ENCODE results near the gene CNTNAP4.

CNTNAP4 gene

DNA sequence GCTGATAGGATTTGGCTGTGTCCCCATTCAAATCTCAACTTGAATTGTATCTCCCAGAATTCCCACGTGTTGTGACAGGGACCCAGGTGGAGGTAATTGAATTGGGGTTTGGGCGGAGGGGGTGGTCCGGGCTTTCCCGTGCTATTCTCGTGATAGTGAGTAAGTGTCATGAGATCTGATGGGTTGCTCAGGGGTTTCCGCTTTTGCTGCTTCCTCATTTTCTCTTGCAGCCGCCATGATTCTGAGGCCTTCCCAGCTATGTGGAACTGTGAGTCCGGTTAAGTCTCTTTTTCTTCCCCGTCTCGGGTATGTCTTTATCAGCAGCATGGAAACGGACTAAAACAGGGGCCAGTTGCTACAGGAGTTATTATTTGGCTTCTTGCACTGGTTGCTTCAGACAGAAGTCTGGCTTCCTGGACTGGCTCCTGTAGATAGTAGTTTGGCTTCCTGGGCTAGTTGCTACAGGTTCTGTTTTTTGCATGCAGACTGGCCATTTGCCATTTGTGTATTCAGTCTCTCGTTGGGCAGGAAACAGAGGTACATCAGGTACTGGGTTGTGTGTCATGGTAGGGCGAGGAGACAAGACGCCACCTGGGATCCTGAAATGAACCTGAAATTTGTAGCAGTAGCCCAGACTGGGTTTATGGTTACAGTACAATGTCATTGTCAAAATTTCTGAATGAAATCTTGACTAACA is 32.6 kb downstream of the CNTNAP4 start:
- DNase-seq: no peak

DNA sequence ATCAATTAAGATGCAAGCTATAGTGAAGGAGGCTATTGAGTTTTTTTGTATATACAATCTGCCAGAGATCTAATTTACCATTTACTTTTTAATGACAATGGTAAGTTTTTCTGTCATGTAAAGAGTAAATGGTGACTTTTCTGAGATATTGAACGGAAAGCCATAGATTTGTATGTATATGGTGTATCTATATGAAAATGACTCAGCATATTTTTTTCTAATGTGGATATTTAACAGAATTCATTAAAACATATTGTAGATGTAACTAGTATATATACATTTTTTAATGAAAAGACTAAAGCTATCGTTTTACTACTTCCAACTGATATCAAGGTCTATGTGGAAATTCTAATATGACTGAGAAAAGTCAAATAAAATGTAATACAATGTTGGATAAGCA is 34.1 kb downstream of the CNTNAP4 start:
- DNase-seq: no peak

DNA sequence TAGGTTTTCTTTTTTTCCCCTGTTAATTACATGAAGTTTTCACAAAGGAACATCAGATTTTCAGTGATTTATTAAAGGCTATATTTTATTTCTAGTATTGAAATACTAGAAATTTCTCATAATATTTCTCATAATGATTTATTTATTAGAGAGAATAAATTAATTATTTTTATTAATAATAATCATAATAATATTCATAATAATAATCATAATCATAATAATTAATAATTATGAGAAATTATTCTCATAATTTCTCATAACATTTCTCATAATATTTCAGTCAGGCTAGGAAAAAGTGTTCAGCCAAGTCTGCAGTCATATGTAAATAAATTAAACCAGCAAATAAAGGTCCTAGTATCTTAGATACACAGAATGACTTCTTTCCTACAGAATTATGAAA is 41.4 kb downstream of the CNTNAP4 start:
- no peak for DNase-seq

DNA sequence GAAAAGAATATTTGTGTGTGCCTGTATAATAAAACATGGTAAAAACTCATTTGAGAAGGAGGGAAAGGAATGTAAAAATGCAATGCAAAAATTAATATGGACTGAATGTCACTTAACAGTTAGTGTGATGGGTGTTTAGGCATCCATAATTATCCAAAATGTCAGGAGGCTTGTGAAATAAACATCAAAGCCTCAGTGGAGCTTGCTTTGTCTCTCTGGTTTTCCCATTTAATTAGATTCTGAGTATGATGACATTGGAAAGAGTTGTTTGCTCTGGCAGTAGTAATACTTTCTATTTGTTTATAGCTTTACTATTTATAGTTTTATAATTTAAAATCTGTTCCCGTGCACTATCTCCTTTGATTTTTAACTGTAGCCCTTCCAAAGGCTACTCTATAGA is 51.9 kb downstream of the CNTNAP4 start:
- no peak for DNase-seq

DNA sequence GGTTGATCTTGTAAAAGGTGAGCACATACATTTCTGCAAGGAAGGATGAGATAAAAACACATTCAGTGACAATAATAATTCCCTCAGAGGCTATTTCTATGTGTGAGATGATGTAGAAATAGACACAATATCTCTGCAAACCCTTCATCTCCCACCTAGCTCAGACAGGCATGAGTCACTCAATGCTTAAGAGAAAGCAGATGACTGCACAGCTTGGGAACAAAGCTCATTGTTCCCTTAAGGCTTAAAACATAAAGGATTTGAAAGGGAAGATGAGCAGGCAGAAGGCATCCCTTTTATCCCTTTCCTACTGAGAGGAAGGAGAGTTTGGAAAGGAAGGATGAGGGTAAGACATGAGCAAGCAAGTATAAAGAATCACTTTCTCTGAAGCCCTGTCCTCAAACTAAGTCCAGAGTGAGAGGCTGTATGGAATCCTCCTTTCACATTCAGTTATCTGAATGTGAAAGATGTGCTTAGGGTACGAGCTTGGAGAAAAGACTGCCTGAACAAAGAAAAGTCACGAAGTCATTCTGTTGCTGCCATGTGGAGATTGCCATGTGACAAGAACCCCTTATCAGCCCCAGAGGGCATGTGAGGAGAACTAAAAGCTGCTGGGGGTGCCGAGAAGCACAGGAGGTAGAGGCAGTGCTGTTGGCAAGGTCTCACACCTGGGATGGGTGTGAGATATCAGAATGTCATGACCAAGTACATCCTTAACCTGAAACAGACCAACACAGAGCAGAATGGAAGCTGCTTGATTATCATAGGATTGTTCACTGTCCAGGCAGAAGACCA is 58.2 kb downstream of the CNTNAP4 start:
- no peak for DNase-seq

DNA sequence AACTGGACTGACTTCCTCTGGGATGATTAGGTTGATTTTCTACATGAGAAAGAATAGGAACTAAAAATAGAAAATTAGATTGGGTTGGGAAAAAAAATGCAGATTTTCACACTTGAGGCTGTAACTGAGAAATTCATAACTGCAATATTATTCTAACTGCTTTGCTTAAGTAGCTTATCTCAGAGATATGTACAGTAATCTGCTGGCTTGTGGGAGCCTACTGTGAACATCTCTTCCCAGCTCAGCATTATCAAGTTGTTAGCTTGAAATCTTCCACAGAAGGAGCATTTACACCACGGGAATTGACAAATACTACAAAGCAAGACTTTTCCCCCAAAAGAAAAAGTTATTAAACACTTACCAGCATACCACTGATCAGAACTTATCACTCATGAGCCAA is 58.9 kb downstream of the CNTNAP4 start:
- DNase-seq: no peak

DNA sequence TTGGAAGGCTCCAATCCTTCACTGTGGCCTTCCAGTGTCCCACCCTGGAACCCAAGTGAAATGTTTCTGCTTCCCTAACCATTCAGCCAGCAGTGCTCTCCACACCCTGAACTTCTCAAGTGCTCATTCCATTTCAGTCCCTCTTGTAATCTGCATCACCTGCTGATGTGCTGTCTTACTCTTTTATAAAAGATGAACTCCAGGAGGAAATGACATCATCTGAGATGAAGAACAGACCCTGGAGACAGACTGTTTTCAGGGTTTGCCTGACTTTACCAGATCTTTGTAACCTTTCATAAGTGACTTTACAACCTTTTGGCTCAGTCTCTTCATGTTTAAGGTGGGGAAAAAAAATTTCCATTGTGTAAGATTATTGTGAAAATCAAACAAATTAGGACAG is 61.3 kb downstream of the CNTNAP4 start:
- DNase-seq: no peak

DNA sequence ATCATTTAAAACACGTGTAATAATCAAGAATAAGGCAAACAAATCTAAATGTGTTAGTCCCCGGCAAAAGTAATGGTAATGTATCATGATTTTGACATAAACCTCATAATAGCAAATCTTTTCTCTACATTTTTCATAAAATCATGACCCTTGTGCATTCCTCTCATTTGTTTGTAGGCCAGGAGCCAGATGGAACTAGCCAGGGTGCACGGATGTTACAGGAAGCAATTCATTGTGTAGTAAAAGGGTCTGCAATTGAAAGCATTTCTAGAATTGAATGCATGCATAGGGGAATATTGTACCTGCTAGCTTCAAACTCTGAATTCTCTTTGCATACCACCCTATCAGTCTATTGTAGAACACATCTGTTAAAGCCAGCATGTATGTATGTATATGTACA is 66.6 kb downstream of the CNTNAP4 start:
- no peak for DNase-seq

DNA sequence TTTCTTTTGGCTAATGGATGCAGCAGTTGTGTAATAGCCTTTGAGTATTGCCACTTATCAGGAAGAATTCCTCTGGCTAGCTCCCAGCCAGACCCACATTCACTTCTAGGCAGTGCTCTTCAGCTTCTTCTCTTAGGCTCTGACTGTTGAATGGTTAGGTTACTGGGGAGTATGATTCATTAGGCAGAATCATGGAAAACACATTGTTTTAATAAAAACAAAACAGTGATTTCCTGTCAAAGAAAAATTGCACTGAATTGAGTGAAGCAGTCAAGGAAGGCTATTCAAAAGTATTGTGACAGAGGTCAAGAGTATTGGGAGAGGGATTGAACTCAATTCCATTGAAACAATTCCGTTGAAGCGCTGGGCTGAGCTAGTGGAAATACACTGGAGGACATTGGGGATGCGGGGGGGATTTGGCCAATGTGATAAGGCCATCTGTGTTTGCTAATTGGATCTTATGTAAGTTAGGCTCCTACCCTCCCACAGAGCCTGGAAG is 68.0 kb downstream of the CNTNAP4 start:
- DNase-seq: no peak

DNA sequence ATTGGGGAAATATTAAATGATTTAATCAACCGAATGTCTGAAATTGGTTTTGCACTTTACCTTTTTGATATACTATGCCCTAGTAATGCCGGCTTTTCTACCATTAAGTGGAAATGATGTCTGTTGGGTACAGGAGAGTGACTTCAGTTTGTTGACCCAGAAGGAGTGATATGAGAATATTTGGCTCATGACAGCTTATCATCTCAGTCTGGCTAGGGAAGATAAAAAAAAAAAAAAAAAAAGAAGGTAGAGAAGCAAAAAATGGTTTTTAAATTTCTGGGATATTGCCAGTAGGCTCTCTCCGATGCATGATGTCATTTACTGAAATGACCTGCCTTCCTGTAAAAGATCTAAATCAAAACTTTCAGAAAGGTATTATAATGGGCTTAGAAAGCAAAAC is 69.0 kb downstream of the CNTNAP4 start:
- DNase-seq: no peak

DNA sequence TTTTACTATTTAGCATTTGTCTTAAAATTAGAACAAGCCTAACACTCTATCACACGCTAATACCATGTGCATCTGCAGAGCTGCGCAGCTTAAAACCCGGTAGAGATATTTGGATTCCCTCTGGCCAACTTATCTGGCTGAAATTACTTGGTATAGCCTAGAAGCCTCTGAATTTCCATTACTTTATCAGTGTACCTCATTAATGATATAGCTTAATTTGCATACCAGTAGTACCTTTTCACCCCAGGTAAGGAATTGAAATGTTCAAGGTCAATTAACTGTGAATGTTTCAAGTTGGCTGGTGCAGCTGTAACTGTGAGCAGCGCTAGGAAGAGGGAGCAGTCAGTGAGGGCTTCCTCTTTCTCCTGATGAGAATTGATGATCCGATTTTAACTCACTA is 74.2 kb downstream of the CNTNAP4 start:
- DNase-seq: no peak

DNA sequence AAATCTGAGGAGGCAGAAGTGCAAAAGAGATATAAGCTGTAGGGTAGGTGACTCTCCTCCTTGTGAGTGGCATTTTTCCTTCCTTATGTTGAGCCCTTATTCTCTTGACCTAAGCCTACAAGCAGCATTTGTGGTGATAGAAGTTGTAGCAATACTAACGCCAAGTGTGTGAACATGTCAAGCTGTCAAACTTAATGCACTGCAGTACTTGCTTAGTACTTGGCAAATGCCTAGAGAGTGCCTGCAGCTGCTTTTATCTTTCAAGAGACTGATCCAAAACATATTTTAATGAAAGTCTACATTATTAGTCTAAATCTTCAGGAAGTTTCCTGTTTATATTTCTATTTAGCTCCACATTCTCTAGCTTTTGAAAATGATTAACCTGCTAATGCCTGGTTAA is 83.2 kb downstream of the CNTNAP4 start:
- DNase-seq: no peak

DNA sequence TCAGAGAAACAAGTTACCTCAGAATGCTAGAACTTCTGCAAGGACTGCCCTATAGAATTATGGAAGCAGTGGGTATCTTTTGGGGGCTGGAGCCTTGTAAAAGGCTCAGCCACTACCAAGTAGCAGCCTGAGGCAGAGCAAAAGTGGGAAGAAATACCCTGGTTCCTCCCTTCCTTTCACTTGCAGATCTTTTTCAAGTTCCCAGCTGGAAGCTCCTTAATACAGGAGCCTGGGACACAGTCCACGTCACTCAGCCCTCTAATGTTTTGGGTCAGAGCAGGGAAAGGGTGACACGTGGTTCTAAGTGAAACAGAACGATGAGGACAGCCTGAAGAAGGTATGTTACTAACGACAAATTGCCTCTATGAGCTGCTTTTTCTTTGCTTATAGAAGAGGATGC is 93.1 kb downstream of the CNTNAP4 start:
- DNase-seq: no peak

DNA sequence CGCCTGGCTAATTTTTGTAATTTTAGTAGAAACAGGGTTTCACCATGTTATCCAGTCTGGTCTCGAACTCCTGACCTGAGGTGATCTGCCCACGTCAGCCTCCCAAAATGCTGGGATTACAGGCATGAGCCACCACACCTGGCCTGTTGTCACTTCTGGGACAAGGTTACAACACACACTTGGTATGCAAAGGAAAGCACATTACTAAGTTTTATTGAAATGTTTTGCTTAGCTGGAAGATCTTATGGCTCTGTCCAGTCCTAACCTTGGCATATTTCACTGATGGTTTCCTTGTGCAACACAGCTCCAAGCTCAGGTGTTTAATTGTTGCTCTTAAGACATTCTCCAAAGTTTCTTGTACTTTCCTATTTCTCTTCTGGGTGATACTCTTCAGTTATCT is 94.2 kb downstream of the CNTNAP4 start:
- DNase-seq: no peak

DNA sequence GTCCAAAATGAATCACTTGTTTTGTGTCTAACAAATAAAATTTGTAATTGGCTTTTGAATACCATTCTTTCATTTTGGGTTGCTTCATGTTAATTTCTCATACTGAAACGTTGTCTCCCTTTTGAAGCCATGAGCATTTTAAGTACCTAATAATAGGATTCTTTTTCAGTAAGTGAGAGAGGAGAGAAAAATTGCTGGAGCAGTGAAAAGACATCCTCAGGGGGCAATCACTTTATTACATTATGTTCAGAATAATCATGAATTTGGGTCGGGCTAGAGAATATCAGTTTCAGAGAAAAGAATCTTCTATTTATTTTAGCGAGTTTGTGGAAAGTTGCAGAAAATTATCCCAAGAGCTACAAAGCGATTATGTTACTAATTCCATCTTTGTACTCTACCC is 96.8 kb downstream of the CNTNAP4 start:
- no peak for DNase-seq

DNA sequence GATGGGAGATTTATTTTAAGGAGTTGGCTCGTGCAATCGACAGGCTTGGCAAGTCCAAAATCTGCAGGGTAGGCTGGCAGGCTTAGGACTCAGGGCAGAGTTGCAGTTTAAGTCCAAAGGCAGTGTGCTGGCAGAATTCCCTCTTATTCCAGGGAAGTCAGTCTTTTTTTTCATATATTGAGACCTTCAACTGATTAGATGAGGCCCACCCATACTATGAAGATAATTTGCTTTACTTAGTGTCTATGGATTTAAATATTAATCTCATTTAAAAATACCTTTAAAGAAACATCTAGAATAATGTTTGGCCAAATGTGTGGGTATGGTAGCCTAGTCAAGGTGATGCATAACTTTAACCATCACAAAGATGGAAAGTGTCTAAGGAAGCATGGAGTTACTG is 99.8 kb downstream of the CNTNAP4 start:
- DNase-seq: no peak

DNA sequence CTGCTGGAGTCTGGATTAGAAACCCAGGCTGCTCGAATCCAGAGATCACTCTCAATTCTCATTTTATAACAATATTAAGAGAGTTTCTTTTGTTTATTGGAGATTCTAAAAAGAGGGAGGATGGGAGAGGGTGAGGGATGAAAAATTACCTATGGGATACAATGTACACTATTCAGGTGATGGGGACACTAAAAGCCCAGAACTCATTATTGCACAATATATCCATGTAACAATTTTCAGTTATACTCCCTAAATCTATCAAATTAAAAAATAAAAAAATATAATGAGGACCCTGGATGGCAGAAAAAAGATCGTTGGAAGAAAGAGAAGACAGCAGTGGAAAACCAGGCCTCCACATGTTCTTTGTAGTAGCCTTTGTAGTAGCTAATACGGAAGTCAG is 100.8 kb downstream of the CNTNAP4 start:
- no peak for DNase-seq

DNA sequence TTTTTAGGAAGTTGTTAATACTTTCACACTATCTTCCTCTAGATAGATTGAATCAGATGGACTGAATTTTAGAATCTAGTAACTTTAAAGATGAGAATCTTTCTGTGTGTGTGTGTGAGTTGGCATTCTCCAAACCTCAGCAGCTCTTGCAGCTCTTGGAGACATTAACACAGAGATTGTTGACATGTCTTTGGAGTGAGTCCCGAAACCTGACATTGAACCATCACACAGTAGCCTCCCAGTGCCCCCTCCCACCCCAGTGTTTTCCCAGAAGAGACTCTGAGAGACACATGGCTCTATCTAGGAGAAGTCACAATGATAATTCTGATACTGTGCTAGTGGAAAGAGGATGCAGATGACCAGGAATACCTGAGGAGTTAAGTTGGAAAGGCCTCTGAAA is 103.9 kb downstream of the CNTNAP4 start:
- DNase-seq: no peak

DNA sequence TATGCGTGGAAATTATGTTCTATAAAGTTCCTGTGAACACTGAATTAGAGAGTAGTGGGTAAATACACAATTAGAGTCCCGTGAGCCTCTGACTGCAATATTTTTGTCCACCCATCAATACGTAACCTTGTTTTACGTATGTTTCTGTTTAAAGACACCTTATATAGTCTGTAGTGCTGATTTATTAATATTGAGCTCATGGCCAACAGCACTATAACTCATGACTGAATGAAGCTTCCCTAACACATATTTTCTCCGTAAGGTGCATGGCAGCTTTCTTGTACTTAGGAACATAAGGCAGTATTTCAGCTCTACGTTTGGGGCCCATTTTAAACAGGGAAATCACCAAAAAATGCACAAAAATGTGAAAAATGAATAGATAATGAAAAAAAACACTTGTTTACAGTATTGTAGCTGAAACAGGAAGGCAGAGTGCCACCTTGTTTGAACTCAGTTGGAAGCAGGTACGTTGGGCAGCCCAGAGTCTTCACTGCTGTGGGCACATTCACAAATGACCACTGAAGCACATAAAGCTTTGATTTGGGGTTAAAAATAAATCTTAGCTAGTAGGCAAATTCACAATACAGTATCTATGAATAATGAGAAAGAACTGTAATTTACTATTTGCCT is 108.5 kb downstream of the CNTNAP4 start:
- no peak for DNase-seq

DNA sequence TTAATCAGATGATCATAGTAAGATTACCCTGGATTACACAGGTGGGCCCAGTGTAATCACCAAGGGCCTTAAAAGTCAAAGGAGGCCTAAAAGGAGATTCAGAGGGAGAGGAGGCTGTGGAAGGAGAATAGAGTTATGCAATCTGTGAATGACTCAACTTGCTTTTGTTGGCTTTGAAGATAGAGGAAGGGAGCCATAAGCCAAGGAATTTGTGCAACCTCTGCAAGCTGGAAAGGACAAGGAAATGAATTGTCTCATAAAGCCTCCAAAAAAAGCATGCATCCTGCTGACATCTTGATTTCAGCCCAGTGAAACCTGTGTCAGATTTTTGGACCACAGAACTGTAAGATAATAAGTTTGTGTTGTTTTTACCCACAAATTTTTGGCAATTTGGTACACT is 109.6 kb downstream of the CNTNAP4 start:
- DNase-seq: no peak

DNA sequence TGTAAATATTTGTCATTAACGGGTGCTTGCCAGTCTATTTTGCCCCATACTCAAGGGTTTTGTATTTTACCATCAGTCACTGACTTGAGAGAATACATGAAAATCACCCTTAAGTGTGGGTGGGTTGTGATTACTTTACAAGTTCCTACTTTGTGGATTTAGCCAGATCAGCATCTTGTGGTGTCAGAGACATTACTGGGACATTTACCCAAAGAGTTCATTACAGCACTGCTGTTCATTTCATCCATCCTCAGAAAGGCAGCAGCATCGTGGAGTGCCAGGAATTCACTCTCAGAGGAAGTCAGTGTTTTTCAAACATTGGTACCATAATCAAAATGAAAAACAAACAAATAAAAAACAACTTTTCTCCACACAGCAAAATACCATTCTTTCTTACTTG is 110.8 kb downstream of the CNTNAP4 start:
- DNase-seq: no peak

DNA sequence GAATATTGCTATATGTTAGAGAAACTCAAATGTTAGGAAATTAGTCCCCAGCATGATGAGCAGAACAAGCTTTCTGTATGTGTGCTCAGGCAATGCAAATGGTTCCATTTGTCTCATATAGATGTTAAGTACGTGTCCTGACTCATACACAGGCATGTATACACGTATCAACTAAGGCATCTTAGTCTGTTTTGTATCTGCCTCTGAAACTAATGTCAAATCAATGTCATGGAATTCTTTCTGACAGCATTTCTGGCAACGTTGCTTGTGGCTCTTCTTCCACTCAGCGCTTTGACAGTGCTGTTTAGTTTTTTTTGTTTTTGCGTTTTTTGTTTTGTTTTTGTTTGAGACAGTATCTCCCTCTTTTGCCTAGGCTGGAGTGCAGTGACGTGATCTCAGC is 111.9 kb downstream of the CNTNAP4 start:
- DNase-seq: no peak

DNA sequence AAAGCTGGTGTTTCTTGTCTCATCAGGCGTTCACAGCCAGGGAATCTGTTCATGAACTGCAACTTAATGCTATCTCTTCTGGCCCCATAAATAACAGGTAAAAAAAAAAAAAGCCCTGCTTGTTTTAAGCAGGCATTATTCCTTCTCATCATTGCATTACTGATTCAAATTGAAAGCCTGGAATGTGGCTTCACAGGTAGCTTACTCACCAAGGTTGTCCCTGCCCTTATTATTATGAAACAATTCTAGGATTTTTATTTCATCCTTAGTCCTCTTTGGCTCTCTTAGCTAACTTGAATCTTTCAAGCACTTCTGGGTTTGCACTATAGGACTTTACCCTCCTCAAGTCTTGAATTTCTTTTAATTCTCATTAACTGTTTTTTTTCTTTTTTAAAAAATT is 113.3 kb downstream of the CNTNAP4 start:
- DNase-seq: no peak

DNA sequence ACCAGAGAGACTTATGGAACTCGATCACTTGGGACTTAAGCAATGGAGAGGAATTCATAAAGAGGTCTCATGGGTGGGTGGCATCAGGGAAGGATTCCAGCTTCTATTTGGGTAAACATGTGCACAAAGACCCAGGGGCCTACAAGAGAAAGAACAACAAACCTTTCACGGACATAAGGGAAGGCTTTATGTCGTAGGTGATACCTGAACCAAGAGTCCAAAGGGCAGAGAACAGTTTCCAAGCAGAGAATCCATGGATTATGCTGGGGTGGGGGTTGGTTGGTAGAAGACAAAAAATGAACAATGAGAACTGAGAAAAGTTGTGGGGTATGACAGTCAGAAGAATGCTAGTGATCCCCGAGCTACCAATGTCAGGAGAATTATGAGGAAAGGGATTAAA is 119.8 kb downstream of the CNTNAP4 start:
- DNase-seq: no peak

All from stimulated activated CD4-positive, alpha-beta T cell treated with anti-CD3 and anti-CD28 coated beads, Interleukin-15, amount 100 ng/mL, for 24 hours (primary cell).